HG02973 (cell line): Measurements from ENCODE around the gene ST6GALNAC2.
"Not testable (repeated sequence)": the region's sequence is repeated elsewhere in the genome, so short reads cannot be mapped to it uniquely, and the experiment has no call there.

Experiments used
- ATAC-seq: cut with Tn5 transposase; IDR thresholded peaks from one replicate; pipeline ENCODE4 v1.9.1; 2021; ENCODE audit warnings: moderate library complexity; ENCODE audit not compliant: unreplicated experiment

Gene ST6GALNAC2

DNA sequence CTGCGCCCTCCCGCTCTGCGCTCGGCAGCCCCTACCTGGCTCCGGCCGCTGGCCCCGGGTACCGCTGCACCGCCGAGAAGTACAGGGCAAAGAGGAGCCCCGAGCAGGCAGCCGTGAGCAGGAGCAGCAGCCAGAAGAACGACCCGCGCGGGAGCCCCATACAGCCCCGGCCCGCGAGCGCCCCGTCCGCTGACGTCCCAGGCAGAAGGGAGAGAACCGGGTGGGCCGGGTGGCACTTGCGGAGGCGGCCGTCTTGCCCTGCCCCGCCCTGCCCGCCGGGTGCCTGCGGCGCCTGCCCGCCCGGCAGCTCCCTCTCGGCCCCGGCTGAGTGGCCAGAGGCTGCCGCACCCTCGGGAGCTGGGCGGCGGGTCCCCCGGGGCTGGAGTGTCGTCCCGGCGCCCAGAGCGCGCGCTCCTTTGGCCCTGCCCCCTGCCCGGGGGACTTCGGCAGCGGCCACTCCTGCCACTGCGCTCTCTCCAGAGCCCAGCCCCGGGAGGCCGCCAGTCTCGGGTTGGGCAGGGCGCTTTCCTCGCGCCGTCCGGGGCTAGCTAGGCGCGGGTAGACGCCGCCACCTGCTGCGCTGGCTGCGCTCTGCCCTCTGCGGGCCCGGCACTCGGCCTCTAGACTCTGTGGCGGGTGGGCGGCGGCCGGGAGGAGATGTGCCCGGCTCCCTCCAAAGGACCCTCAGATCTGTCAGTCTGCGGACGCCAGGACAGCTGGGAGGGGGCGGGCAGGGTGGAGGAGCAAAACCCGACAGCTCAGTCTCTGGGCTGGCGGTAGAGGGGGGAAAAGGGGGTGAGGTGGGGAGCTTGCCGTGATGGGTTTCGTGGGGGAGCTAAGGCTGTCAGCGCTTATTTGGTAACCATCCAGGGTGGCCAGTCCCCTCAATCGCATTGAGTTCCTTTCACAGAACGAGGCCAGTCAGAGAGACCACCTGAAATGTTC is at the start of gene ST6GALNAC2:
Gene ST6GALNAC2, minus strand, starts transcription at position 212 of the 945 bp plus-strand sequence. Its CDS starts 52 bp downstream, at position 160.
- no peak for ATAC-seq

DNA sequence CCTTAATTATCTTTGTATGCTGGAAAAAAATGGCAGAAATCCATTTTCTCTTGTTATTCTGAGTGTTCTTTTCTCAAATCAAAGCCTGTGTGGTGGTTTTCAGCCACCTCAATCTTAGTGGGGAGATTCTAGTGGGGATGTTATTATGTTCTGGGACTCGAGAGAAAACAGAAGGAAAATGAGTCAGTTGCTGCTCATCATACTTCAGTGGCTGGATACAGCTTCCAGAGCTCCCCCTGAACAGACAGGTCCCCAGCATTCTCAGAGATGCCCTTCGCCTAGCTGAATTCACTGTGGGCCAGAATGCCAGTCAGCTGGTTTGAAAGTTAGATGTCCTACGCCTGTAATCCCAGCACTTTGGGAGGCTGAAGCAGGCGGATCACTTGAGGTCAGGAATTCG is 49.4 kb upstream of the ST6GALNAC2 start:
- ATAC-seq = no peak

DNA sequence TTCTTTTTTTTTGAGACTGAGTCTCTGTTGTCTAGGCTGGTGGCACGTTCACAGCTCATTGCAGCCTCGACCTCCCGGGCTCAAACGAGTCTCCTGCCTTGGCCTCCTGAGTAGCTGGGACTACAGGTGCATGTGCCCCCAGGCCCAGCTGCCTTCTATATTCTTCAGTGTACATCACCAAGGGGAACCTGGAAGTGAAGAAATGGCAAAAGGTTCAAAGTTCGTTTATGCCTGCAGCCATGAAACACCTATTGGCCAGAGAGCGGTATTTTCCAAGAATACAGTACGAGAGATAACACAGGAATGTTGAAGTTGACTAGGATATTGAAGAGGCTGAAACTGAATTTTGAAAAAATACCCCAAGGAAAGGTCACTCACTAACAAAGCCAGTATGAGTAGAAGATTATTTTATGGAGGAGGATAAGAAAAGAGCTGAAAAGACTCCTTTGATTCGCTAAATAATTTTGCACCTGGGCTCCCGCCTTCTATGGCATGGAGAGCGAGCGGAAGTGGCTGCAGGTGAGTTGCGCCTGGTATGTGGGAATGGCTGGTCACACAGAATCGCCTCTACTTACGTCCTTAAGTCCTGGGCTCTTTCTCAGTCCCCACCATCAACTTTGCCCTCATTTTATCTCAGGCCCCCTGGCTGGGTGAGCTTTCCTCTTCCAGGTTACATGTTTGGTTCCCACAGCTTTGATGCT is 48.1 kb upstream of the ST6GALNAC2 start:
- ATAC-seq = no peak

DNA sequence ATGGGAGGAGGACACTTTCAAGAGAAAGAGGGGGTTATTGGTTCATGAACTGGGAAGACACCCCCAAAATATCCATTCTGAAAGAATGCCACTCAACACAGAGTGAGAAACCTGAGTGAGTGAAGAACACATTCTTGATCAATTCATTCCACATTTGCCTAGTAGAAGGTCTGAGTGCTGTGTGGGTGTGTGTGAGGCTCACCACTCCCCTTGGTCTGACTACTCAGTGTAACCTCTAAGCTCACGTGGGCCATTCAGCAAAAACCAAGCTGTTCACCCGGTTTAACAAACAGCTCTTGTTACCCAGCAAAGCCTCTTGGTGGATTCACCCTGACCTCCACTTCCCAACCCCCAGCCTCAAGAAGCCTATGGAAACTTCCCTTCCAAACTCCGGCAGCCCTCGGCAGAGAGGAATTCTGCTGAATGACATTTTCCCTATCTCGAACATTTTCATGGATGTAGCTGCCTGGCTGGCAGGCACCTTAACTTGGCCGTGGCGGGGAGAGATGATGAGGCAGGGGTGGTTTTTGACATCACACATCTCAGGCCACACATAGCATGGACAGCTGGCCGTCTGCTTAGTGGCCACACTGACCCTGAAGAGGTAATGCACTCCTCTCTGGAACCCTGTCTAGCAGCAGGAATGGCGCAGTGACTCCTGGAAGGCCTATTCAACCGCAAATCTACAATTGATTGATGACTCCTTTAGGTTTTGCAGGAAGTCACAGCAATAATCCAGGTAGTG is 46.3 kb upstream of the ST6GALNAC2 start:
- no peak for ATAC-seq

DNA sequence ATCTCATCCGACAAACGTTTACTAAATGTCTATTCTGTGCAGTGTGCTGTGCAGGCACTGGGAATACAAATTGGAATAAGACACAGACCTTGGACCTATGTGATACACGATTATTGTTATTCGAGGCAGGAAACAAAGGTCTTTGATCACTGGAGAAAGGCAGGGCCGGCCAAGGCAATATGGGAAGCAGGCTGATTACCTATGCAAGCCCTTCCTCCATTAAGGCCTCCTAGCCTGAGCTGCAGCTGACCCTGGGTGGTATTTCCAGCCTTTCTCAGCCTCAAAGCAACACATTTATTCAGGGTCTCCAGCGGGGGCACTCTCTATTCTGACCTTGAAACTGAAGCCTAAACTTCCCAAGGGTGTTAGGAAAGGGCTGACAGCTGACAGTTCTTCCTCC is 44.5 kb upstream of the ST6GALNAC2 start:
- ATAC-seq = no peak

DNA sequence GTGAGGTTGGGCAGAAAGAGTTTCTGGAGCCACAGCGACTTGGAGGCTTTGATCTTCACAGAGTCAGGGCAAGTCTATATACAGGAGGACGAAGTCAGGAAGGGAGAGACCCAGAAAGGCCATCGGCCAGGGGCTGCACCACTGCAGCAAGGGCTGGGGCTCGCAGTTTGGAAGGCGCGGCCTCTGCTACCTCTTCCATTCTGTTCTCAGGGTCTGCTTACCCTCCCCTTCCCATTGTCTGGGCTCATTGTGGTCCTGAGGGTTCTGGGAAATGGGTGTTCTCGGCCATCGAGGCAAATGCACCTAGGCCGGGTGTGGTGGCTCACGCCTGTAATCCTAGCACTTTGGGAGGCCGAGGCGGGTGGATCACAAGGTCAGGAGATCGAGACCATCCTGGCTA is 41.9 kb upstream of the ST6GALNAC2 start:
- no peak for ATAC-seq

DNA sequence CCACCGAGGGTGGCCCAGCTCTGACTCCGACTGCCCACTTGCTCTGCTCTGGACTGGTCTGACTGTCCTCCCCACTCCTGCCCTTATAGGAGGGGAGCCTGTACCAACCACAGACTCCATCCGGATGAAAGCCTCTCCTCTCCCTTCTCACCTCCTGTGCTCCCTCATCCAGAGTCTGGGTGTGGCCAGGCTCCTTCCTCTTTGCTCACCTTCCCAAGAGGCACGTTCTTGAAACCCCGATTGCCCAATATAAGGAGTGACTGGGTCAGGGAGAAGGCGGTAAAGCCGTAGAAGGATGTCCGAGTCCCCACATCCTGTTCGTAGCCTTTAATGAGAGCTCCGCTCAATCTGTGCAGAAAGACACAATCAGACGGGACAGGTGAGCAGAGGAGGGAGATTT is 40.8 kb upstream of the ST6GALNAC2 start:
- no peak for ATAC-seq

DNA sequence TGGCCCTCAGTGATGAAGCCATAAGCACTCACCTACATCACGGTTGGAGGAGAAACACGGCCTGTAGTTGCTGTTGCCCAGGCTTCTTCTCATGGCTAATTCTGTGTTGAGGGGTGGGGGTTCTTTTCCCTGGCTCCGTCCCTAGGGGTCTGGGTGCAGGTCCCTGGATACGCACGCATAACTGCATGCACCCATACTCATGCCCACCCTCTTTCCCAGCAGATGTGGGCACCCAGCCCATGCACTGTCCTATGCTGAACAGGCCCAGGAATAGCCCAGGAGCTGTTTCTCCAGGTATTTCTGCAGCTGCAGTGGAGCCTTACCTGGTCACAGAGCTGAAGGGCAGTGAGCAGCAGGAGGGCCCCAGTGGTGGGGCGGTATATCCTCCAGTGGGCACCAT is 39.8 kb upstream of the ST6GALNAC2 start:
- ATAC-seq = no peak

DNA sequence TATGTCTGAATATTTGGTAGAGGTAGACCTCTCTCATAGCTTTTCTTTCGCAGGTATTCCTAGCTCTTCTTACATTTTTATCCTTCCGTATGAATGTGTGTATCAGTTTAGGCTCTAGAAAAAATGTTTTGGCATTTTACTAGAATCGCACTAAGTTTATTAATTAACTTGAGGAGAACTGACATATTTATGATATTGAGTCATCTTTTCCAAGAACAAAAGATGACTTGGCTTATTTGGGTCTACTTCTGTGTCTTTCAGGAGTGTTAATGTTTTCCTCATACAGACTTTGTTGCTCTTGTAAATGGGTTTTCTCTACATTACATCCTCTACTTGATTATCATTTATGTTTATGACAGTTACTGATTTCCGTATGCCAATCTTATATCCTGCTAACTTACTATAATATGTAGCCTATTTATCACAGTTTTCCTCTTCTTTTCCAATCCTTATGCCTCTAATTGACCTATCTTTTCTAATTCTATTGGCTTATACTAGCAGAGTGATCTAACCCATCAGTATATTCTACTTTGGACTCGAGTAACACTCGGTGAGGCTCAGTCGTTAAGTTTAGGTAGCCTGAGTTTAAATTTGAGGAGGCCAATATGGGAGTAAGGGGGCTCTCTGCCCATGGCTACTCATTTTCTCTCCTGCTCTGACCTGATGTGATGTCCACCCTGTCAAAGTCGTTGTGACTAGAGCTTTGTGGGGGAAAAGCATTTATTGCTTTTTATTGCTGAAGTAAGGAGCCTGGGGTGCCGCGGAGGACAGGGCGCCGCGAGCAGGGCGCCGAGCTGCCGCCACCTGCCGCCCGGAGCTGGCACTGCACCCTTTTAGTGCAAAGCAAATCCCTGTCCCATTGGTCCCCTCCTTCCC is 37.8 kb upstream of the ST6GALNAC2 start:
- no peak for ATAC-seq

DNA sequence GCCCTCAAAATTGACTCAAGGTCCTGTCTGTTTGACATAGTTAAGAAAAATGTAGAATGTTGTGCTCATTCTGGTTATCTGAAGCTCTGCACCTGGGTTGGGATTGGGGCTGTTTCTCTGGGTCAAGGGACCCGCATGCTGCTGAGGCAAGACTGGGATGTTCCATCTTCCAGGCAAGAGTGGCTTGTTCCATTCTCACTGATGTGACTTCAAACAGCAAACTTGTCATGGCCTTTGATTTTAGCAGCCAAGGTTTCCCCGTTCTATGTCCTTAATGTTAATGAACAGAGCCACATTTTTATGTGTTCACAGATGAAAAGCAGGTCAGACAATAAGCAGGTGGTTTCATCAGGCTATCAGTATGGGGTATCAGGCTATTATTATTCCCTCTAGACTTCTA is 32.2 kb upstream of the ST6GALNAC2 start:
- ATAC-seq = no peak

DNA sequence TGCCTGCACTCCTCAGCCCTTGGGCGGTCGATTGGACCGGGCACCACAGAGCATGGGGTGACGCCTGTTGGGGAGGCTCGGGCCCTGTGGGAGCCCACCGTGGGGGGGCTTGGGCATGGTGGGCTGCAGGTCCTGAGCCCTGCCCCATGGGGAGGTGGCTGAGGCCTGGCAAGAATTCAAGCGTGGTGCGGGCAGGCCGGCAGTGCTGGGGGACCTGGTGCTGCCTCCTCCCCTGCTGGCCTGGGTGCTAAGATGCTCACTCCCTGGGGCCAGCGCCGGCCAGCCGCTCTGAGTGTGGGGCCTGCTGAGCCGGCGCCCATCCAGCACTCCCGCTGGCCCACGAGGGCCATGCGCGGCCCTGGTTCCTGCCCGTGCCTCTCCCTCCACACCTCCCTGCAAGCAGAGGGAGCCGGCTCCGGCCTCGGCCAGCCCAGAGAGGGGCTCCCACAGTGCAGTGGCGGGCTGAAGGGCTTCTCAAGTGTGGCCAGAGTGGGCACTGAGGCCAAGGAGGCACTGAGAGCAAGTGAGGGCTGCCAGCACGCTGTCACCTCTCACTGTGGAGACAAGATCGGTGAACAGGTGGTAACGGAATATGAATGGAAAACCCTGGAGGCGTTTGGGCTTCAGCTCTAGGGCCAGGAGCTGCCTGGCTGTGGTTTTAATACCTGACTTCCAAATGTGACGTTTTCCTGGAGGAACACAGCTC is 29.4 kb upstream of the ST6GALNAC2 start:
- ATAC-seq = no peak

DNA sequence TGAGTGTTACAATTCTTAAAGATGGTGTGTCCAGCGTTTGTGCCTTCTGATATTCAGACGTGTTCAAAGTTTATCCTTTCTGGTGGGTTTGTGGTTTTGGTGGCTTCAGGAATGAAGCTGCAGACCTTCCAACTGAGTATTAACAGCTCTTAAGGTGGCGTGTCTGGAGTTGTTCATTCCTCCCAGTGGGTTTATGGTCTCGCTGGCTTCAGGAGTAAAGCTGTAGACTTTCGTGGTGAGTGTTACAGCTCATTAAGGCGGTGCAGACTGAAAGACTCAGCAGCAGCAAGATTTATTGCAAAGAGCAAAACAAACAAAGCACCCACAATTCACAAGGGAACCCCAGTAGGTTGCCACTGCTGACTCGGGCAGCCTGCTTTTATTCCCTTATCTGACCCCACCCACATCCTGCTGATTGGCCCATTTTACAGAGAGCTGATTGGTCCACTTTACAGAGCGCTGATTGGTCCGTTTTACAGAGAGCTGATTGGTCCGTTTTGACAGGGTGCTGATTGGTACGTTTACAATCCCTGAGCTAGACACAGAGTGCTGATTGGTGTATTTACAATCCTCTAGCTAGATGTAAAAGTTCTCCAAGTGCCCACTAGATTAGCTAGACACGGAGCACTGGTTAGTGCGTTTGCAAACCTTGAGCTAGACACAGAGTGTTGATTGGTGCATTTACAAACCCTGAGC is 28.6 kb upstream of the ST6GALNAC2 start:
- not testable (repeated sequence) for ATAC-seq

DNA sequence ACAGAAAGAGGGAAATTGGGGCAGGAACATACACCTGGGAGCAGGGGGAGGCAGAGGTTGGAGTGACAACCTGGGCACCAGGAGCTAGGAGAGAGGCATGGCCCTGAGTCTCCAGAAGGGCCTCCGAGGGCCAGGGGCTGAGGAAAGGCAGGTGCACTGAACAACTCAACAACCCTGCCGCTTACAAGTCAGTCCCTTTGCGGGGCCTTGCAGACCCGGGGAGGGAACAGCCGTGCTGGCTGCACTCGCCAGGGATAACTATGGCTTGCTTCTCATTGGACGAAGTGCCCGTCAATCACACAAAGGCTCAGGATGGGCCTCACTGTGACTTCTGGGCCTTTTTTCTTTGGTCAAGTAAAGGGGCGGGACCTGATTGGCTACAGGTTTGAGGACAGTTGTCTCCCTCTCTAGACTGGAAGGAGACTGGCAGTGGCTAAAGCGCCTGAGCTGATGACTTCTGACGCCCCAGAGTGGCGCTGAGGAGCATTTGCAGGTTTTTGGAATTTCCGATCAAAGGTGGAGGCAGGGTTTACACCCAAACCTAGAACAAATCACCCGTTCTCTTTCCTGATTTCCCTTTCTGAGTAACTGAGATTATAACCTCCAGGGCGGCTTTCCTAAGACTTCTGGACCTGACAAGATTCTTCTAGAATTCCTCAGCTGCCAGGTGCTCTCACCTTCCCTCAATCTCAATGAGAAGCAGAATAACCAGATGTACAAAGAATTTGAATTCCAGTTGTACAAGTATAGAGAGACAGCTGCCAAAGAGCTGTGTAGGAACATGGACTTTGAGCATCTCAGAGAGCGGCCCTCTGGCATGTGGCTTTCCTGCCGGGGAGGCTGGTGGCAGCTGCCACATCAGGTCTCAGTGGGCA is 27.6 kb upstream of the ST6GALNAC2 start:
- no peak for ATAC-seq

DNA sequence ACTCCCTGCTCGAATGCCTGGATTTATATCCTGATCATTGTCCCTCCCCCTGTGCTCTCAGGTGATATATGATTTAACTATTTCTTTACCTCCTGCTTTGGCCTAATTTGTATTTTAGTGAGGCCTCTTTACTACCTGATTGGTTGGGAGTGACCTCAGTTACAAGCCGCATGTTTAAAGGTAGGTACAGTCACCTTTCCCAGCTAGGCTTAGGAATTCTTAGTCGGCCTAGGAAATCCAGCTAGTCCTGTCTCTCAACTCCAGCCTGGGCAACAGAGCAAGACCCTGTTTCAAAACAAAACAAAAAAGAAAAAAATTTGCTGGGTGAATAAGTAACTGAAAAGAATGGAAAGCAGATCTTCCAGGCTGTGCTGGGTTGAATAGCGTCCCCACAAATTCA is 26.8 kb upstream of the ST6GALNAC2 start:
- no peak for ATAC-seq

DNA sequence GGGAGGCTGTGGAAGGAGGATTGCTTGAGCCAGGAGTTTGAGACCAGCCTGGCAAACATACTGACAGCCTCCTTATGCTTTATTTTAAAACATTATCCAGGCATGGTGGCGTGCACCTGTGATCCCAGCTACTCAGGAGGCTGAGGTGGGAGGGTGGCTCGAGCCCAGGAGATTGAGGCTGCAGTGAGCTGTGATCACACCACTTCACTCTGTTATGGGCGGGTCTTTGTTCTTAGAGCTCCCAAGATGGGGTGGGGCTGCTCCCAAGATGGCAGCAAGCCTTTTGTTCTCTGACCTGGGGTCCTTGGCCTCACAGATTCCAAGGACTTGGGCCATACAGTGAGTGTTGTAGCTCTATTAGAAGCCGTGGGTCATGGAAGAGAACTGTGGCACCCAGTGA is 26.1 kb upstream of the ST6GALNAC2 start:
- no peak for ATAC-seq

DNA sequence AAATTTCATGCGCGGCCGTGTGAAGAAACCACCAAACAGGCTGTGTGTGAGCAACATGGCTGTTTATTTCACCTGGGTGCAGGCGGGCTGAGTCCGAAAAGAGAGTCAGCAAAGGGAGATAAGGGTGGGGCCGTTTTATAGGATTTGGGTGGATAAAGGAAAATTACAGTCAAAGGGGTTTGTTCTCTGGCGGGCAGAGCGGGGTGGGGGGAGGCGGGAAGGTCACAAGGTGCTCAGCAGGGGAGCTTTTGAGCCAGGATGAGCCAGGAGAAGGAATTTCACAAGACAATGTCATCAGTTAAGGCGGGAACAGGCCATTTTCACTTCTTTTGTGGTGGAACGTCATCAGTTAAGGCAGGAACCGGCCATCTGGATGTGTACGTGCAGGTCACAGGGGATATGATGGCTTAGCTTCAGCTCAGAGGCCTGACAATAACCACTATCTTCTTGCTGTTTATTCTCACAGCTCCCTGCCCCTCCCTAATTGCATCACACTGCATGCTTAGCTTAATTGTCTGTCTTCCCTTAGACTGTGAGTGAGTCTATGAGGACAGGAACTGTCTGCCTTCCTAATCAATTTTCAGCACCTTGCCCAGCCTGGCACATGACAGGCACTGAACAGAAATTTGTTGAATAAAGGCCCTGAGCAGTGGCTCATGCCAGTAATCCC is 25.6 kb upstream of the ST6GALNAC2 start:
- not testable (repeated sequence) for ATAC-seq

DNA sequence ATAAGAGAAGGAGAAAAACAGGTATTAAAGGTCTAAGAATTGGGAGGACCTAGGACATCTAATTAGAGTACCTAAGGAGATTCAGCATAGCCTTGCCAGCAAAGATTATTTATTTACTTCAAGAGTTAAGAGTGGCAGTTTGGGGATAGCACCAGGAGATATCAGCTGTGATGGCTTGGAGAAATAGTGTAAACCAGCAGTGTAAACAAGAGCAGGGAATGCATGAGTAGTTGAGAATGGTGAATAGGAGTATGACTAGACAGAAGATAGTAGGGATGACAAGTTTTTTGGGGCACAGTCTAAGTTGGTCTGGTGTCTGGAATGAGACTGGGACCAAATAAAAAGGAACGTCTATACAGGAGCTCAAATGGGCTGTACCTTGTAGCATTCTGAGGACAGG is 21.0 kb upstream of the ST6GALNAC2 start:
- not testable (repeated sequence) for ATAC-seq

DNA sequence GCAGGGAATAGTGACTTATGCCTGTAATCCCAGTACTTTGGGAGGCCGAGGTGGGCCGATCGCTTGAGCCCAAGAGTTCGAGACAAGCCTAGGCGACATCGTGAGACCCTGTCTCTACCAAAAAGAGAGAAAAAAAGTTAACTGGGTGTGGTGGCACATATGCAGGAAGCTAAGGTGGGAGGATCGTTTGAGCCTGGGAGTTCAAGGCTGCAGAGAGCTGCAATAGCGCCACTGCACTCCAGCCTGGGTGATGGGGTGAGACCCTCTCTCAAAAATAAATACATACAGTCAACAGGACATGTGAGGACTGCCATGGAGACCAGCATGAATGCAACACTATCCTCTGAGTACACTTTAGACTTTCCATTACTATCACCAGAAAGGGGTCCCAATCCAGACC is 15.4 kb upstream of the ST6GALNAC2 start:
- ATAC-seq = no peak
